LNCAP (cell line): ENCODE data around the gene BRD4.

Source experiments
- CTCF ChIP-seq: fragments of 450-650 bp; IDR thresholded peaks from 2 replicates; pipeline ENCODE4 v1.5.1; 2017; ENCODE audit warnings: mild to moderate bottlenecking

The BRD4 gene

GRCh38 chr19:15368798-15369593 is 36.7 kb upstream of the BRD4 start:
- no peak for TF ChIP-seq CTCF

DNA sequence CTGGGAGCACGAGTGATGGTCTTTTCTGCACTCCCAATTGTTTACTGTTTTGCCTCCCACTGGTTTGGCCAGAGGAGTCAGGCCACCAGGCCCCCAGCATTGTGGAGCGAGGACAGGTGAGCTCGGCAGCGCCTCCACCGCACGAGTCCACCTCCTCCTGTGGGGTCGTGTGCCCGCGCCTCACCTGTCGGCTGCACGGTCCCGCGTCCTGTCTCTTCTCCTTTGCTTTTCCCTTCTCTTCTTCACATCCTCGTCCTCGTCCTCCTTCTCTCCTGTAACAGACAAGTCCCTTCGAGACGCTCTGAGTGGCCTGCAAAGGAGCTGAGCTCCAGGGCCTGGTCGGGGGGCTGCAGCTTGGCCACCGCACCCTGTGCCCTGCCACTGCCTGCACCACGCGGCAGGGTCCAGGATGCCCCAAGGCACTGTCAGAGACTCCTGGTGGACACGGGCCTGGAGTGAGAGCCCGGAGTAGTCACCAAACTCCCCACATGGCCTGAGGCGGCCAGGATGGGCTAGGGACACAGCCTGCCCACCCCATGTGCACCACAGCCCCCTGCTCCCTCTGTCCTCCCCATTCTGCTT is 35.8 kb upstream of the BRD4 start:
- no peak for TF ChIP-seq CTCF

- TF ChIP-seq CTCF = no peak
Observed at GRCh38 chr19:15367439-15367838, 35.1 kb upstream of the BRD4 start.

DNA sequence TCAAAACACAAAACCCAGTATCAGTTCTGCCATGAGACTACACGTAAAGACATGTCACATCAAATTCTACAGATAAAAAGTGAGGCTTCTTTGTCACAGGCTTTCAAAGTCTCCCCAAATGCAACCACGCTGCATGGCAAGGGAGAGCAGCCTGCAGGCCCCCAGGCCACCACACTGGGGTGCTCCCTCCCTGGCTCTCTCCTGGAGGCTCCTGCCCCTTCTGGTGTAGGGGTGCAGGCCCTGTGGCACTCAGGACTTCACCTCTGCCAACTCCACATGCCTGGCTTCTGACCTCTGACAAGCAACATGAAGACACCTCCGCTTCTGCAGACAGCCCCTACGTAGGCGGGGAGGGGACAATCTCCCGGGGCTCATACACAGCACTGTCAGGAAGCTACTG is 32.9 kb upstream of the BRD4 start:
- TF ChIP-seq CTCF = no peak

- TF ChIP-seq CTCF = no peak
Observed at GRCh38 chr19:15358918-15359317, 26.6 kb upstream of the BRD4 start.

GRCh38 chr19:15357906-15358305 is 25.6 kb upstream of the BRD4 start:
- no peak for TF ChIP-seq CTCF

- no peak for TF ChIP-seq CTCF
Observed at GRCh38 chr19:15354566-15355296, 22.4 kb upstream of the BRD4 start.
